Right kidney (tissue), 9 donors: Measurements from ENCODE around the gene SCYGR7.
"Not testable (repeated sequence)": the region's sequence is repeated elsewhere in the genome, so short reads cannot be mapped to it uniquely, and the experiment has no call there.

ENCODE experiments used
- DNase-seq: peaks from one replicate; pipeline ENCODE4 v3.0.0-alpha.2; 2016
- long read RNA-seq, 8 donors: transcript quantifications; one replicate each; lab custom pipeline, GENCODE V29; 2026

Gene SCYGR7, protein sequence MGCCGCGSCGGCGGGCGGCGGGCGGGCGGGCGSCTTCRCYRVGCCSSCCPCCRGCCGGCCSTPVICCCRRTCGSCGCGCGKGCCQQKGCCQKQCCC
- long read RNA-seq, donor 1 = 0 reads
- long read RNA-seq, donor 2 = 0 reads
- long read RNA-seq, donor 3 = 0 reads
- long read RNA-seq, donor 4 = 0 reads
- long read RNA-seq, donor 5 = 0 reads
- long read RNA-seq, donor 6 = 0 reads
- long read RNA-seq, donor 7 = 0 reads
- long read RNA-seq, donor 8 = 0 reads

DNA sequence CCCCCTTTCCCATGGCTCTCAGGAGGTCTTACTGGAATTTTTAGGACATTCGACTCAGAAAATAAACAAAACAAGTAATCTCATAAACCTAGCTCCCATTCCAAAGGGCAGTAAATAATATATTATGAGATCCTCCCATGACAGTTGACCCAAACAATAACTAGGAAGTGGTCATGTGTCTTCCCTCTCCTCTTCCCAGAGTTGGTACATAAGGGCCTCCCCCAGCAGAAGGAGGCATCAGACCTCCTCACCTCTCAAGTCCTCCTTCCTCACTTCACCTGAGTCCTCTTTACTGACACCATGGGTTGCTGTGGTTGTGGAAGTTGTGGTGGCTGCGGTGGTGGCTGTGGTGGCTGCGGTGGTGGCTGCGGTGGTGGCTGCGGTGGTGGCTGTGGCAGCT is at the start of gene SCYGR7:
TSS of gene SCYGR7 (plus strand) at position 301 of the 400 bp plus-strand sequence. CDS start at position 301, 0 bp downstream.
- no peak for DNase-seq

DNA sequence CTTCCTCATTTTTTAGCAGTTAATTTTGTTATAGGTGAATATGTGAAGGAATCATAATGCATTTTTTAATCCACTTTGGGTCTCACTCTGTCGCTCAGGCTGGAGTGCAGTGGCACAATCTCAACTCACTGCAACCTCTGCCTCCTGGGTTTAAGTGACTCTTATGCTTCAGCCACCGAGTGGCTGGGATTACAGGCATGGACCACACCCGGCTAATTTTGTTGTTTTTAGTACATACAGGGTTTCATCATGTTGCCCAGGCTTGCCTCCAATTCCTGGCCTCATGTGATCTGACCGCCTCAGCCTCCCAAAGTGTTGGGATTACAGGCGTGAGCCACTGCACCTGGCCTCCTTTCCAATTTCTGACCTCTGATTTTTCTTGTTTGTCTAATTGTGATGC is 43.9 kb upstream of the SCYGR7 start:
- no peak for DNase-seq

DNA sequence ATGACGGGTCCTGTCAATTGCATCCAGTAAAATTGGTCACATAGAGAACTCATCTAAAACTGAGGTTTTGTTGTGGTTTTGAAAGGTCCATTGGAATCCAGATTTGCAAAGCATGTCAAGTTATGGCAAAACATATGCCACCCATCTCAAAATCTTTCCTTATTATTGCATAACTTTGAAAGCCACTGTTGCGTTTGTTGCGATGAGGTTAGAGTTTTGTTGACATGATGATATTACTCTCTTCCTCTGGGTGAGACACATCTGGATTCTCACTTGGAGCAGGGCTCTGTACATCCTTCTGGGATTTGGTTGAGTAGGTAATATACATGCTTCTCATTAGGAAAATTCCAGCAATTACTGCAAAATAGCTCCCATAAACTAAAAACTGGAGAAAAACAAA is 40.9 kb upstream of the SCYGR7 start:
- no peak for DNase-seq

DNA sequence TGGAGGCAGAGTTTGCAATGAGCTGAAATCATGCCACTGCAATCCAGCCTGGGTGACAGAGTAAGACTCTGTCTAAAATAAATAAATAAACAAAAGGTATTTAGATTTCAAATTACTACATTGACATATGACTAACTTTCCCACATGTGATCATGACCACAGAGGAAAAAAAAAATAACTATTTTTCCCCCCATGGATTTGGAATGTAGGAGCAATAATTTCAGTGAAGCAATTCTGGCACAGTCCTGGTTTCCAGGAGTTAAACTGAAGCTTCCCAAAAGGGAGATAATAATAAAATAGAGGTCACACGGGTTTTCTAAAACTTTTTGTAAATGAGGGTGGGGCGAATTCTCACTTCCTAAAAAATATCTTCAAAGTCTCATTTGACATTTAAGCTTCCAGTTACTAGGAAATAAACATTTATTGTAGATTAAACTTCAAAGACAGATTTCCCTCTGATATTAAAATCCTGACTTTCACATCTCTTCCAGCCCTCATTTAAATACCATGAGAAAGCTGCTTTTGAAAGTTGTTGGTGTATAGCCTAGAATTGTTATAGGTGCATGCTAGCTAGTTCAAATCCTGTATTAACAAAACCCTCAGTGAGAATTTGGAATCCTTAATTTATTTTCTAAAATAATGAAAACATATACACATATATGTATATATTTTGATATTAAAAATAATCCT is 31.0 kb upstream of the SCYGR7 start:
- DNase-seq = no peak

DNA sequence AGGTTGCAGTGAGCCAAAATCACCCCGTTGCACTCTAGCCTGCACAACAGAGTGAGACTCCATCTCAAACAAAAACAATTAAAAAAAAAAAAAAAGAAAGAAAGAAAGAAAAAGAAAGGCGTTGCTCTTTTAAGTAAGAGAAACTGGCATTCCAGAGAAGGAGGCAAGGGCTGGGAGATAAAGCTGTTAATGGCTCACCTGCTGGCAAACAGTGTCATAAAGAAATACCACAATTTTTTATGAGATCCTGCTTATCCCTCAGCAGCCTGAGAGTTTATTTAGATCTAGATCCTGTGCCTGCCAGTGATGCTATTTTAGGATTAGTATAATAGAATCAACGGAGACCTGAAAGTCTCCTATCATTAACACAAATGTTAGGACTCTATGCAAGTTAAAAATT is 26.6 kb upstream of the SCYGR7 start:
- no peak for DNase-seq

DNA sequence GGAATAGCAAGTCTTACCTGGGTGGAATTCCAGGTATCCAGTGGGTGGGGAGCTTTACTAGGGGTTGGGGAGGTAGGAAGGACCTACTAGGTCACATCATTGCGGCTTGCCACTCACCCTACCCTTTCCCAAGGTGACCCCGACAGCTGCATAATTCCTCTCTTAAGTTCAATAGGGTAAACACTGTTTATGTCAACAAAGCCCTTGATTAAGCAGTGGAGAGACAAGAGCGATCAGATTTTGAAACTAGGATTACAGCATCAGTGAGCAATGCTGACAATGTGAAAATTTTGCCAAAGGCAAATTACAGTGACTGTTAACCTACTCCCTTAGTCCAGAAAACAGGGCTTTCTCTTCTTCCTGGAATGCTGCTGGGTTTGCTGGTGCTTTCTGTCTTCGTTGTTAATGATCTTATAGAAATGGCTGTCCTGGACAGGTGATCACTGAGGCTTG is 24.8 kb upstream of the SCYGR7 start:
- DNase-seq = no peak

DNA sequence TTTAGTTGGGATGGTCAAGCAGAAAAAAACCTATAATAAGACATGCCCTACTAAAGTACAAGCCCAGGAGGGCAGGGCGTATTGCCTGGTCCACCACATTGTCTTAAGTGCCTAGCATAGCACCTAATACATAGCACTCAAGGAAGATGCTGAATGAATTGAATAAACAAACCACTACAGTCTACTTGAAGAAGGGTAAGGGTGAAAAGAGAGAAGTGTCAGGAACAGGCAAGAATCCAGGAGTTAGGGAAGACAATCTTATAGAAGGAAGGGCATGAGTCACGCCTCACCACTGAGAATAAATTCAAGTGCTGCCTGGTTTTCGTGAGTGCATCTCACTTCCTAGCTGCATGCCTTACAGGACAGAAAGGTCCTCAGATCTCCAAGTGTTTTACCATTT is 24.2 kb upstream of the SCYGR7 start:
- DNase-seq = no peak

DNA sequence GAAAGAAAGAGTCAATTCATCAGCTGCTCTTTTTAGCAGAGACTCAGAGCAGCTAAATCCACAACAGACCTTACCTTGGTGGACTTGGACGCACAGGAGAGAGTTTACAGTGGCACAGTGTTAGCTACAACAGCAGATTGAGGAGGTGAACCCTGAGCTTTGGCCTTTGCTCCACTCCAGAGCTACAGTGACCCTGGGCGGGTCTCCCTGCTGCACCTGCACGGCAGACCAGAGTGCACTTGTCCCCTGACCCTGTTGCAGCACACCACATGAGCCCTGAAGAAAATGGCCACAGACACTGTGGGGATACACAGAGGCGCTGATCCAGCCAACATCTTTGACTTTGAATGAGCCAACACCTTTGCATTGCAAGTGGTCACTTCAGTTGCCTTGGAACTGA is 21.3 kb upstream of the SCYGR7 start:
- no peak for DNase-seq

DNA sequence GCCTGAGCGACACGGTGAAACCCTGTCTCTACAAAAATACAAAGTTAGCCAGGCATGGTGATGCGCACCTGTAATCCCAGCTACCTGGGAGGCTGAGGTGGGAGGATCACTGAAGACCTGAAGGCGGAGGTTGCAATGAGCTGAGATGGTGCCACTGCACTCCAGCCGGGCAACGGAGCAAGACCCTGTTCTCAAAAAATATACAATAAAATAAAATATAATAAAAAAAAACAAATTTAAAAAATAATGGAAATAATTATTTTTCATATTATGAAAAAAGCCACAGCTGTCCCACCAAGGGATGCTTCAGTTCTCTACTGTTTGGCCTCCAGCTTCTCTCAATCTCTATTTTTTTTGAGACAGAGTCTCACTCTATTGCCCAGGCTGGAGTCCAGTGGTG is 20.7 kb upstream of the SCYGR7 start:
- no peak for DNase-seq

DNA sequence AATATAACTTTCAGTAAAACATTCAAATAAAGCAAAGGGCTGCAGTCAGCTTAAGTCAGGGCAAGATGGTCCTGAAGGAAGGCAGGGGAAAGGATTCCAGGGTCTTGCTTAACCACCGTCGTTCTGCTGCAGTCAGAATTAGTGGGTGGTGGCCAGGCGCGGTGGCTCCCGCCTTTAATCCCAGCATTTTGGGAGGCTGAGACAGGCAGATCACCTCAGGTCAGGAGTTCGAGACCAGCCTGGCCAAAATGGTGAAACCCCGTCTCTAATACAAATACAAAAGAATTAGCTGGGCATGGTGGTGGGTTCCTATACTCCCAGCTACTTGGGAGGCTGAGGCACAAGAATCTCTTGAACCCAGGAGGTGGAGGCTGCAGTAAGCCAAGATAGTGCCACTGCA is 17.1 kb upstream of the SCYGR7 start:
- DNase-seq = no peak

DNA sequence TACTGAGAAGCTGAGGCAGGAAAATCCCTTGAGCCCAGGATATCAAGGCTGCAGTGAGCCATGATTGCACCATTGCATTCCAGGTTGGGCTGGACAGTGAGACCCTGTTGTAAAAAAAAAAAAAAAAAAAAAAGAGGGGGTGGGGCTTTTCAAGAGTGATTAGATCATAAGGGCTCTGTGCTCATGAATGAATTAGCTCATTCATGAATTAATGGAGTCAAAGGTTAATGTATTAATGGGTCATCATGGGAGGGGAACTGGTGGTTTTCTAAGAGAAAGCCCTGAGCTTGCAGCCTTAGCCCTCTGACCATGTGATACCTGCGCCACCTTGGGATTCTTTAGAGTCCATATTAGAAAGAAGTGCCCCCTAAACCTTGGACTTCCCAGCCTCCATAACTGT is 14.8 kb upstream of the SCYGR7 start:
- no peak for DNase-seq

DNA sequence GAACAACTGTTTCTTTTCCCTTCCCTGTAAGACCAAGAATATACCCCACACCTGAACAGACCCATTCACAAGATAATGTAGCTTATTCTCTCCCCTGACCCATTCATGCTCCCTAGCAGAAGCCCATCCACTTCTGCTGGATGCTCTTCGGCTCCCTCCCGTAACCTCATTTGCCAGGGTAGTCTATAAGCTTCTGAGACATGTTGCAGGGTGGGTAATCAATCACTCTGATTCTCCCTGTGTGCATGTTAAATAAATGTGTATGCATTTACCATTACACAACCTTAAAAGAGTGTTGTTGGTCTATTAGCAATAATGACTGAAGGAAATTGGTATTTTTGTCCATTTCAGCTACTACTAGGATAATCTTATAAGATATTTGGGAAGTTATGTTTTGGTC is 11.6 kb upstream of the SCYGR7 start:
- no peak for DNase-seq

DNA sequence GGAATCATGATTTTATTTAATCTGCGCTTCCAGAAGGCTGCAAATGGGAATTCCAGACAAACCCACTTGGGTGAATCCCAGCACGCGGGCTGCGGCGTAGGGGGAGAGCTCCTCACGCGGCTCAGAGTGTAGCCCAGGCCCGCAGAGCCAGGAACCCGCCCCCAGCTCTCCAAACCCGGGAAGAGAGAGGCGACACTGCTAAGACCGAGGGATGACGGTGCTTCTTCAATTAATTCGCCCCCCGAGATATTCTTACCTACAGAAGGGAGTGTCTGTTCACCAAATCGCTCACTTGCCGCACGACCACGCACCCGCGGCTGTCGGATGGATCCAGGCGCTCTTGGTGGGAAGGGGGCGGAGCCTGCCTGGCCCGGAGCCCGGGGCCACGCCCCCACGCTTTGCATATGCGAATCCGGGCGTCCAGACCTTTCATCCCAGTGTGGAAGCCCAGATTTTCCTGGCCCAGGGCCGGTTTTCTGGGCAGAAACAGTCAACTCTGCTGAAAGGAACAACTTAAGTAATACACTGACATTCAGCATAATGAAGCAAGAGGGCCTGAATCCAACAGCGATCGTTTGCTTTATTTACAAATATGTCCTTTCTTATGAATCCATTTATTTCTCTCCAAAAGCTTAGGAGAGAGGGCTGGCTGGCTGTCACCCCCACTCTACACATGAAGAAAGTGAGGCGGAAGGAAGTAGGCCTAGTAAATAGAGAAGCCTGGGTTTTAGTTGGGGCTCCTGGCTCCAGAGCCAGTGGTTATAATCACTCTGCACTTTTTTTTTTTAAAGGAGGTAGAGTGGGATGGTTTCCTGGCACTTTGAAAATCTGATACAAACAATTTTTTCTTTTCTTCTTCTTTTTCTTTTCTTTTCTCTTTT is 10.2 kb upstream of the SCYGR7 start, which contains the start of gene SLC19A3:
TSS of gene SLC19A3 (minus strand) at position 342 of the 881 bp plus-strand sequence. CDS start 15,710 bp downstream, outside the sequence.
- peak; percentile 77 for DNase-seq

DNA sequence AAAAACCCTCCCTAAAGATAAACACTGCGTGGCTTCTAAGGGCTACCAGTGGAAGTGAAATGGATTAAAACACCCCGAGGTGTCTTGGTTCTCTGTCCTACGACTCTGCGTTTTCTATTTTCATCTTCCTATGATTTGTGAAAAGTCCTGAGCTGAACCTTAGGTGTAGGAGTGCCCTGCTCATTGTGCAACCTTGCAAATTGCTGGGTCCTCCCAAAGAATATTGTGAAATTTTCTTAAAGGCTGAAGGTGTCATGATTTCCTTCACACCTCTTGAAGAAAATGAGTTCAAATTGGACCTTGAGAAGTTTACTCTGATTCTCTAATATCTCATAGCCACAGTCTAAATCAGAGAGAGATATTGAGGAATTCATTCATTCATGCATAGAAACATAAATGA is 8.5 kb upstream of the SCYGR7 start:
- DNase-seq = no peak

DNA sequence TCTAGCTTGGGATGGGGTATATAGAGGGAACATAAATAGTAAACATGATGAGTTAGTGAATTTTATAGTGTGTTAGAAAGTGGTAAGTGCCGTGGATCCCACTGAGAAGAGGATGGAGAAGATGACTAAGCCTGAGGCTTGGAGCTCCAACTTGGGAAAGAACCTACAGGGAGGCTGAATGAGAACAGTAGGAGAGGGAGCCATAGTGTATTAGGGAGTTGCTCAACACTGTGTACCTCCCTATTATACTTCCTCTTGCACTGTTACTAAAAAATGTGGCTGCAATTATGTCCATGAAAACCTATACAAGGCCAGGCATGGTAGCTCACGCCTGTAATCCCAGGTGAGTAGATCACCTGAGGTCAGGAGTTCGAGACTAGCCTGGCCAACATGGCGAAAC is 7.5 kb upstream of the SCYGR7 start:
- DNase-seq = no peak

DNA sequence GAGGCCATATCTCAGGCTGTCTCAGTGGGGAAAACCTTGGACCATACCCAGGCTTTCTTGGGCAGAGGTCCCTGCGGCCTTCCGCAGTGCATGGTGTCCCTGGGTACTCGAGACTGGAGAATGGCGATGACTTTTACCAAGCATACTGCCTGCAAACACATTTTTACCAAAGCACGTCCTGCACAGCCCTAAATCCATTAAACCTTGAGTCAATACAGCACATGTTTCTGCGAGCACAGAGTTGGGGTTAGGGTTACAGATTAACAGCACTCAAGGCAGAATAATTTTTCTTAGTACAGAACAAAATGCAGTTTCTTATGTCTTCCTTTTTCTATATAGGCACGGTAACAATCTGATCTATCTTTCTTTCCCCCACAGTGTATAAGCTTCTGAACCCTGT is 5.3 kb upstream of the SCYGR7 start:
- not testable (repeated sequence) for DNase-seq

DNA sequence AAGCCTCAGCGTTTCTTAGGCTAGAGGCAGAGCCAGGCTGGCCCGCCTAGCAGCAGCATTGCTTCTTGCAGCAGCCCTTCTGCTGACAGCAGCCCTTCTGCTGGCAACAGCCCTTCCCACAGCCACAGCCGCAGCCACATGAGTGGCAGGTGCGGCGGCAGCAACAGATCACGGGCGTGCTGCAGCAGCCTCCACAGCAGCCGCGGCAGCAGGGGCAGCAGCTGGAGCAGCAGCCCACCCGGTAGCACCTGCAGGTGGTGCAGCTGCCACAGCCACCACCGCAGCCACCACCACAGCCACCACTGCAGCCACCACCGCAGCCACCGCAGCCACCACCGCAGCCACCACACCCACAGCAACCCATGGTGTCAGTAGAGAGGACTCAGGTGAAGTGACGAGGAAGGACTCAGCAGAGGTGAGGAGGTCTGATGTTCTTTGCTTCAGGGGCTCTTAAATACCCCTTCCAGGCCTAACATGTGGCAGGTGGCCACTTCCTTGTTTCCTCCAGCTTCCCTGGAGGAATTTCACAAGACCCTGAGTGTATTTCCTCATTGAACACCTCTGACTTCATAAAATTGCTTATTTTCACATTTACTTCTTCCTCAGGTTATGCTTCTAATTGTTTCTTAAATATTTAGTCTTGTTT is 3.6 kb upstream of the SCYGR7 start, which contains the start of gene SCYGR6:
TSS of gene SCYGR6 (minus strand) at position 364 of the 646 bp plus-strand sequence. CDS start at position 364, 0 bp downstream.
- DNase-seq = no peak

DNA sequence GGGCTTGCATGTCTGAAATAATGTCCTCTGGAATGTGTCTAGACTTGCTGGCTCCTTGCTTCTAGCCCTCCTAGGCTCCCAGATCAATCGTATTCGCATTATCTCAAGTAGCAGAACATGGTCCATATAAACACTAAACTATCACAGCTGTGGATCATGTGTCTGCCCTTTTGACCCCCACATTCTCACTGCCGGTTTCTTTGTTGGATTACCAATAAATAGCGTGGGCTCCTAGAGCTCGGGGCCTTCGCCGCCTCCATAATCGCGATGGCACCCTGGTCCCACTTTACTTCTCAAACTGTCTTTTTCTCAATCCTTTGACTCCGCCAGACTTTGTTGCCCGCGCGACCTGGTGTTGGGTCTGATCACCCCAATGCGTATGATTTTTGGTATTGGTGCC is 11.2 kb downstream of the SCYGR7 start:
- DNase-seq = no peak

DNA sequence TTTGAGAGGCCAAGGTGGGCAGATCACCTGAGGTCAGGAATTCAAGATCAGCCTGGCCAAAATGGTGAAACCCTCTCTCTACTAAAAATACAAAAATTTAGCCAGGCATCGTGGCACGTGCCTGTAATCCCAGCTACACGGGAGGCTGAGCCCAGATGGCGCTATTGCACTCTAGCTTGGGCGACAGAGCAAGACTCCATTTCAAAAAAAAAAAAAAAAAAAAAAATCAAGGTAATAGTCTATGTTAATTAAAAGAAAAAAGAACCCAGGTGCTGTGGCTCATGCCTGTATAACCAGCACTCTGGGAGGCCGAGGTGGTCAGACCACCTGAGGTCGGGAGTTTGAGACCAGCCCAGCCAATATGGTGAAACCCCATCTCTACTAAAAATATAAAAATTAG is 12.6 kb downstream of the SCYGR7 start:
- not testable (repeated sequence) for DNase-seq

DNA sequence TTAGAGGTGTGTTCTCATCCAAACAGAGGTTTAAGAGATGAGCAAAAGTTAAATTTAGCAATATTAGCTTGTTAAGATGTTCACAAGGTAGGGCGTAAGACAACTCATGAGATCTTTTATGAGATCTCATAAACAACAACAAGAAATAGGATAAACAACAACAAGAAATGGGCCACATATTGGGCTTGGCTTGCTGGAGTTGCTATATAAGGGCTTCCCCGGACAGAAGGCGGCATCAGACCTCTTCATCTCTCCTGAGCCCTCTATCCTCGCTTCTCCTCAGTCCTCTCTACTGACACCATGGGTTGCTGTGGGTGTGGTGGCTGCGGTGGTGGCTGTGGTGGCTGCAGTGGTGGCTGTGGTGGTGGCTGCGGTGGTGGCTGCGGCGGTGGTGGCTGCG is 17.5 kb downstream of the SCYGR7 start, which contains the start of gene SCYGR8:
TSS of gene SCYGR8 (plus strand) at position 301 of the 400 bp plus-strand sequence. CDS start at position 301, 0 bp downstream.
- no peak for DNase-seq

DNA sequence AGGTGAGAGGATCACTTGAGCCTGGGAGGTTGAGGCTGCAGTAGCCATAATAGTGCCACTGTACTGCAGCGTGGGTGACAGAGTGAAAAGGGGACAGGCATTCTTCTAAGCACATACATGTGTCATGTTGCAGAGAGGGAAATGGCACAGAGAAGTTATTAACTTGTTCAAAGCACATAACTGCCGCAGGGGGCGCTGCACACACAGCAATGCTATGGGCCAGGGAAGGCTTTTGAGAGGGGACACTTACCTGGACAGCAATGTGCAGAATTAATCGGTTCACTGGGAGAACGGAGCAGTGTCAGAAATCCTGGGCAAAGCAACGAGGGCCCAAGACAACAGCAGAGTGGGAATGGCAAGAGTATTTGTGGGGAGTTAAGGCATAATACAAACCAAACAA is 19.9 kb downstream of the SCYGR7 start:
- no peak for DNase-seq

DNA sequence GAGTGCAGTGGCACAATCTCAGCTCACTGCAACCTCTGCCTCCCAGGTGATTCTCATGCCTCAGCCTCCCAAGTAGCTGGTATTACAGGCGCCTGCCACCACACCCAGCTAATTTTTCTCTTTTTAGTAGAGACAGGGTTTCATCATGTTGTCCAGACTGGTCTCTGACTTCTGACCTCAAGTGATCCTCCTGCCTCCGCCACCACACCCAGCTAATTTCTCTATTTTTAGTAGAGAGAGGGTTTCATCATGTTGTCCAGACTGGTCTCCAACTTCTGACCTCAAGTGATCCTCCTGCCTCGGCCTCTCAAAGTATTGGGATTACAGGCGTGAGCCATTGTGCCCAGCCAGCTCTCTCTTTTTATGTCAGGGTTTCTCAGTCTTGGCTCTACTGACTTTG is 28.1 kb downstream of the SCYGR7 start:
- DNase-seq = not testable (repeated sequence)
